GM23338 (cell line): ENCODE data around the gene AKR1C2.

Experiments
- CREB1 ChIP-seq: fragments of 250-450 bp; sonication (Bioruptor Pico); IDR thresholded peaks from 2 replicates; pipeline ENCODE4 v1.5.0; 2020; ENCODE audit warnings: low read depth, mild to moderate bottlenecking, moderate library complexity
- CTCF ChIP-seq, 2 experiments: fragments of 200-600 bp in 1 of 2; sonication (generic) in 1 of 2; conservative IDR thresholded peaks; 2 replicates each; pipeline versions ENCODE4 v1.5.1 to v1.6.1; 2016 to 2017; ENCODE audit warnings: antibody characterized with exemption in 2 of 2, low read depth in 2 of 2, mild to moderate bottlenecking in 2 of 2, moderate library complexity in 1 of 2
- EZH2 ChIP-seq: fragments of 200-600 bp; sonication (generic); IDR thresholded peaks from one replicate; pipeline ENCODE4 v1.8.0; 2017; ENCODE audit warnings: antibody characterized with exemption, mild to moderate bottlenecking, low read depth; ENCODE audit not compliant: unreplicated experiment
- EZH2phosphoT487 ChIP-seq: fragments of 200-600 bp; sonication (generic); IDR thresholded peaks from one replicate; pipeline ENCODE4 v1.8.1; 2018; ENCODE audit warnings: antibody characterized with exemption; ENCODE audit not compliant: unreplicated experiment
- NANOG ChIP-seq: IDR thresholded peaks from 2 replicates; pipeline ENCODE4 v1.6.1; 2016; ENCODE audit warnings: antibody characterized with exemption, borderline replicate concordance
- POLR2AphosphoS5 ChIP-seq: IDR thresholded peaks from 2 replicates; pipeline ENCODE4 v1.6.1; 2016; ENCODE audit warnings: antibody characterized with exemption, low read depth
- REST ChIP-seq: IDR thresholded peaks from one replicate; pipeline ENCODE4 v1.6.1; 2018; ENCODE audit warnings: antibody characterized with exemption; ENCODE audit not compliant: unreplicated experiment
- ZNF114 ChIP-seq: fragments of 250-450 bp; sonication (Bioruptor Pico); IDR thresholded peaks from 2 replicates; pipeline ENCODE4 v1.5.0; 2020; ENCODE audit warnings: mild to moderate bottlenecking, moderate library complexity
- ZNF331 ChIP-seq: fragments of 250-450 bp; sonication (Bioruptor Pico); IDR thresholded peaks from 2 replicates; pipeline ENCODE4 v1.5.0; 2020; ENCODE audit warnings: low read depth, mild to moderate bottlenecking, moderate library complexity
- TF ChIP-seq, protein P1 (sequence below): IDR thresholded peaks from 2 replicates; pipeline ENCODE4 v1.6.1; 2016; ENCODE audit warnings: antibody characterized with exemption

DNA sequence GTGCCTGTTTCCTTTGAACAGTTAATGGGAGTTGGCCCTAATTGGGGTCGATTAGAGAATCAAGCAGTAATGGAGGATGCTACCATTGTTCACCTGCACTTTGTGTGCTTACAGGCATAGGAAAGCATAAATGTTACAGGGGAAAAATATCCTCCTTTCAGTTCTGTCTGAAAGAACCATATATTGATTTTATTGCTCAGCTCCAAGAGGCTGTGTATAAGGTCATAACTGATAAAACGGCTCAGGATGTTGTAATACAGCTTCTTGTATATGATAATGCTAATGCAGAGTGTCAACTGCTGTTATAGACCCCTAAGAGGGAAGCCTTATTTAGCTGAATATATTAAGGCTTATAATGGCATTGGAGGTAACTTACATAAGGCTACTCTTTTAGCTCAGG lies 32.9 kb upstream of the AKR1C2 start:
- TF ChIP-seq CTCF (conservative IDR thresholded peaks at IDR 0.05; ENCODE audit: low read depth in 2 of 2) (no peak), CREB1 (CRISPR knock-in tag) (no peak), EZH2 (no peak), REST (no peak), EZH2phosphoT487 (no peak), POLR2AphosphoS5 (no peak), ZNF114 (CRISPR knock-in tag) (no peak), ZNF331 (CRISPR knock-in tag) (no peak), NANOG (no peak)
- TF ChIP-seq, protein P1, sequence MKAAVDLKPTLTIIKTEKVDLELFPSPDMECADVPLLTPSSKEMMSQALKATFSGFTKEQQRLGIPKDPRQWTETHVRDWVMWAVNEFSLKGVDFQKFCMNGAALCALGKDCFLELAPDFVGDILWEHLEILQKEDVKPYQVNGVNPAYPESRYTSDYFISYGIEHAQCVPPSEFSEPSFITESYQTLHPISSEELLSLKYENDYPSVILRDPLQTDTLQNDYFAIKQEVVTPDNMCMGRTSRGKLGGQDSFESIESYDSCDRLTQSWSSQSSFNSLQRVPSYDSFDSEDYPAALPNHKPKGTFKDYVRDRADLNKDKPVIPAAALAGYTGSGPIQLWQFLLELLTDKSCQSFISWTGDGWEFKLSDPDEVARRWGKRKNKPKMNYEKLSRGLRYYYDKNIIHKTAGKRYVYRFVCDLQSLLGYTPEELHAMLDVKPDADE: no peak
